K562 (cell line): ENCODE measurements around the gene EFHC1. TPM values are rescaled to one million over a fixed set of nuclear protein-coding genes. Genes with fewer than 3 reads are reported as not detected.

ENCODE experiments used
- ARID1B ChIP-seq: fragments of 450-650 bp; IDR thresholded peaks from 2 replicates; pipeline ENCODE4 v1.6.1; 2016; ENCODE audit warnings: antibody characterized with exemption, mild to moderate bottlenecking, inconsistent platforms
- ARID2 ChIP-seq: fragments of 450-650 bp; IDR thresholded peaks from 2 replicates; pipeline ENCODE4 v1.6.1; 2017; ENCODE audit warnings: antibody characterized with exemption, mild to moderate bottlenecking
- ELF1 ChIP-seq: fragments of 200-800 bp; sonication (Bioruptor generic); IDR thresholded peaks from 2 replicates; pipeline ENCODE4 v1.6.1; 2016; ENCODE audit warnings: missing genetic modification characterization, missing compliant biosample characterization
- ETS2 ChIP-seq: IDR thresholded peaks from 2 replicates; pipeline ENCODE4 v1.6.1; 2016; ENCODE audit warnings: borderline replicate concordance, missing genetic modification characterization, mild to moderate bottlenecking, moderate library complexity, missing compliant biosample characterization; ENCODE audit not compliant: poor library complexity, severe bottlenecking
- ETV5 ChIP-seq: sonication (generic); formaldehyde crosslinking; IDR thresholded peaks from 2 replicates; pipeline ENCODE4 v1.4.0; 2020; ENCODE audit warnings: low read depth, mild to moderate bottlenecking, missing genetic modification reagents
- FOXM1 ChIP-seq, 2 experiments: fragments of 450-650 bp in 1 of 2; sonication (generic) in 1 of 2; formaldehyde crosslinking in 1 of 2; IDR thresholded peaks; 2 replicates each; pipeline versions ENCODE4 v1.6.1 to v1.9.0; 2017 to 2022; ENCODE audit warnings: low read depth in 2 of 2, mild to moderate bottlenecking in 2 of 2, missing genetic modification reagents in 1 of 2, moderate library complexity in 1 of 2
- ILF3 ChIP-seq: fragments of 450-650 bp; IDR thresholded peaks from 2 replicates; pipeline ENCODE4 v1.6.1; 2018; ENCODE audit warnings: antibody characterized with exemption, mild to moderate bottlenecking, moderate library complexity, borderline replicate concordance
- KLF13 ChIP-seq: fragments of 450-650 bp; IDR thresholded peaks from 2 replicates; pipeline ENCODE4 v1.6.1; 2016; ENCODE audit warnings: missing genetic modification characterization, low read depth, mild to moderate bottlenecking, missing compliant biosample characterization, moderate library complexity, borderline replicate concordance
- NR4A1 ChIP-seq, 2 experiments: fragments of 250-450 bp in 1 of 2; fragments of 450-650 bp in 1 of 2; sonication (Bioruptor Pico) in 1 of 2; IDR thresholded peaks; 2 replicates each; pipeline versions ENCODE4 v1.4.0 to v1.6.1; 2016 to 2020; ENCODE audit warnings: mild to moderate bottlenecking in 2 of 2, missing compliant biosample characterization in 1 of 2, missing genetic modification characterization in 1 of 2, moderate library complexity in 1 of 2
- SMARCA4 ChIP-seq: fragments of 450-650 bp; IDR thresholded peaks from 2 replicates; pipeline ENCODE4 v1.6.1; 2016
- SNIP1 ChIP-seq: fragments of 450-650 bp; IDR thresholded peaks from 2 replicates; pipeline ENCODE4 v1.7.1; 2017; ENCODE audit warnings: low read depth, mild to moderate bottlenecking
- TAF9B ChIP-seq: fragments of 450-650 bp; IDR thresholded peaks from 2 replicates; pipeline ENCODE4 v1.6.1; 2018; ENCODE audit warnings: mild to moderate bottlenecking; ENCODE audit not compliant: partially characterized antibody
- ZNF140 ChIP-seq: fragments of 250-450 bp; sonication (Bioruptor Pico); IDR thresholded peaks from 2 replicates; pipeline ENCODE4 v1.8.0; 2021; ENCODE audit warnings: moderate library complexity, mild to moderate bottlenecking, inconsistent platforms
- ZNF766 ChIP-seq: fragments of 200-800 bp; sonication (Bioruptor generic); conservative IDR thresholded peaks from 2 replicates; pipeline ENCODE4 v1.6.1; 2016; ENCODE audit warnings: missing genetic modification characterization, missing compliant biosample characterization
- polyA plus RNA-seq, 8 experiments: library from polyadenylated mRNA; depleted of rRNA in 4 of 8; stranded (reverse) in 5 of 8; unstranded in 3 of 8; fragments of >200 nt; fragmentation: Nextera tagmentation in 2 of 8; fragmentation: Illumina TruSeq in 1 of 8; extraction: Ambion mirVana in 2 of 8; extraction: Trizol in 1 of 8; gene quantifications; 2 replicates each; pipeline versions ENCODE4 v1.2.1 to v1.2.3, GENCODE V29; 2011 to 2014; ENCODE audit warnings: inconsistent platforms in 1 of 8, missing spikeins in 1 of 8
- total RNA-seq, 7 experiments: library from RNA; depleted of rRNA in 6 of 7; stranded (reverse); fragments of >200 nt in 6 of 7; fragmentation: Illumina TruSeq in 2 of 7; extraction: Trizol in 2 of 7; gene quantifications; 2 replicates each; pipeline versions ENCODE4 v1.2.1 to v1.2.3, GENCODE V29; 2011 to 2021; ENCODE audit warnings: low replicate concordance in 1 of 7
- TF ChIP-seq, protein P1 (sequence below): IDR thresholded peaks from 2 replicates; pipeline ENCODE4 v1.6.1; 2016; ENCODE audit warnings: missing genetic modification characterization, missing compliant biosample characterization
- TF ChIP-seq, protein P2 (sequence below): IDR thresholded peaks from 2 replicates; pipeline ENCODE4 v1.6.1; 2014; ENCODE audit warnings: antibody characterized with exemption
- TF ChIP-seq, protein P3 (sequence below): fragments of 250-450 bp; sonication (Bioruptor Pico); IDR thresholded peaks from 2 replicates; pipeline ENCODE4 v1.4.0; 2020; ENCODE audit warnings: borderline replicate concordance
- TF ChIP-seq, protein P4 (sequence below): sonication (generic); formaldehyde crosslinking; IDR thresholded peaks from 2 replicates; pipeline ENCODE4 v1.8.1; 2022; ENCODE audit warnings: missing genetic modification reagents

Gene EFHC1
- total and polyA plus RNA-seq, 9 of the 15 experiments (the other 6 are each of a cell fraction or from before 2014, with no cell fraction given) = 9.5 to 31.0 (median 14.9) TPM

DNA sequence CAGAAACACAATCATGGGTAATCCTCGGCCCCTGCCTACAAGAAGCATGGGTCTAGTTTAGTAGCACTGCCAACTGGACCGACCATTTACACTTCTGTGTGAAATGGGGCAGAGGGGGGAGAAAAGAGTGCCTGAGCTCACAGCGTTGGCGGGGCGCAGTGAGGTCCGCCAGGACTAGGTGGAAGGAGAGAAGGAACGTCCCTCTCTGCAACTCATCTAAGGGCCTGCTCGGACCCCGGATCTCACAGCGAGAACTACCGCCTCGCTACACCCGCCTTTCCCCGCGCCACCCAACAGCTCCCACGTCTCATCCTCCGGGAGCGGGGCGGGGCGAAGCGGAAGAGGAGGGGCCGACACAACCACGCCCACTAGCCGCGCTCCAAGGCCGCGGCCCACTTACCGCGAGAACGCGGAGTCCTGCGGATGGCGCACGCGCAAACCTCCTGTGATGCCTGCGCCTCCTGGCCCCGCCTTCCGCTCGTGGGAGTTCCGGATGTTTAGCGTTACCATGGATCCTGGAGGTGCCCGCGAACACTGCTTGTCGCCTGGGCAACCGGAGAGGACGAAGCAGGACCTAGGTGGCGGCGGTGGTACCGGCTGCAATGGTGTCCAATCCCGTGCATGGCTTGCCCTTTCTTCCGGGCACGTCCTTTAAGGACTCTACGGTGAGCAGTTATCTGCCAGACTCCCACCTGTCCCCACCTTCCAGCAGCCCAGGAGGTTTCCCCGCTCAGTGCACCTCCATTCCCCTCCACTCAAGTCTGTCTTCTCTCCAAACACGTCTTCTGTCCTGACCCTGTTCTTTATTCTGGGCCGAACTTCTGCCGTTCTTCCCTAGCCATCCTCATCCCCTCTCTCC lies at the start of gene EFHC1 (continued):
- TF ChIP-seq NR4A1 (CRISPR knock-in tag; IDR thresholded peaks at IDR 0.05) = no peak
- no peak for TF ChIP-seq NR4A1 (tag; IDR thresholded peaks at IDR 0.05)
- peak; percentile 45; the same call in 1 of the 2 replicates for TF ChIP-seq ARID1B
- TF ChIP-seq, protein P1, sequence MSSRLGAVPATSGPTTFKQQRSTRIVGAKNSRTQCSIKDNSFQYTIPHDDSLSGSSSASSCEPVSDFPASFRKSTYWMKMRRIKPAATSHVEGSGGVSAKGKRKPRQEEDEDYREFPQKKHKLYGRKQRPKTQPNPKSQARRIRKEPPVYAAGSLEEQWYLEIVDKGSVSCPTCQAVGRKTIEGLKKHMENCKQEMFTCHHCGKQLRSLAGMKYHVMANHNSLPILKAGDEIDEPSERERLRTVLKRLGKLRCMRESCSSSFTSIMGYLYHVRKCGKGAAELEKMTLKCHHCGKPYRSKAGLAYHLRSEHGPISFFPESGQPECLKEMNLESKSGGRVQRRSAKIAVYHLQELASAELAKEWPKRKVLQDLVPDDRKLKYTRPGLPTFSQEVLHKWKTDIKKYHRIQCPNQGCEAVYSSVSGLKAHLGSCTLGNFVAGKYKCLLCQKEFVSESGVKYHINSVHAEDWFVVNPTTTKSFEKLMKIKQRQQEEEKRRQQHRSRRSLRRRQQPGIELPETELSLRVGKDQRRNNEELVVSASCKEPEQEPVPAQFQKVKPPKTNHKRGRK (tag) = peak; percentile 90
- no peak for TF ChIP-seq ZNF766
- TF ChIP-seq, protein P2, sequence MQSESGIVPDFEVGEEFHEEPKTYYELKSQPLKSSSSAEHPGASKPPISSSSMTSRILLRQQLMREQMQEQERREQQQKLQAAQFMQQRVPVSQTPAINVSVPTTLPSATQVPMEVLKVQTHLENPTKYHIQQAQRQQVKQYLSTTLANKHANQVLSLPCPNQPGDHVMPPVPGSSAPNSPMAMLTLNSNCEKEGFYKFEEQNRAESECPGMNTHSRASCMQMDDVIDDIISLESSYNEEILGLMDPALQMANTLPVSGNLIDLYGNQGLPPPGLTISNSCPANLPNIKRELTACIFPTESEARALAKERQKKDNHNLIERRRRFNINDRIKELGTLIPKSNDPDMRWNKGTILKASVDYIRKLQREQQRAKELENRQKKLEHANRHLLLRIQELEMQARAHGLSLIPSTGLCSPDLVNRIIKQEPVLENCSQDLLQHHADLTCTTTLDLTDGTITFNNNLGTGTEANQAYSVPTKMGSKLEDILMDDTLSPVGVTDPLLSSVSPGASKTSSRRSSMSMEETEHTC = 0 out of 2 replicates have a peak, but pooled peaks have one; percentile 34
- TF ChIP-seq, protein P3, sequence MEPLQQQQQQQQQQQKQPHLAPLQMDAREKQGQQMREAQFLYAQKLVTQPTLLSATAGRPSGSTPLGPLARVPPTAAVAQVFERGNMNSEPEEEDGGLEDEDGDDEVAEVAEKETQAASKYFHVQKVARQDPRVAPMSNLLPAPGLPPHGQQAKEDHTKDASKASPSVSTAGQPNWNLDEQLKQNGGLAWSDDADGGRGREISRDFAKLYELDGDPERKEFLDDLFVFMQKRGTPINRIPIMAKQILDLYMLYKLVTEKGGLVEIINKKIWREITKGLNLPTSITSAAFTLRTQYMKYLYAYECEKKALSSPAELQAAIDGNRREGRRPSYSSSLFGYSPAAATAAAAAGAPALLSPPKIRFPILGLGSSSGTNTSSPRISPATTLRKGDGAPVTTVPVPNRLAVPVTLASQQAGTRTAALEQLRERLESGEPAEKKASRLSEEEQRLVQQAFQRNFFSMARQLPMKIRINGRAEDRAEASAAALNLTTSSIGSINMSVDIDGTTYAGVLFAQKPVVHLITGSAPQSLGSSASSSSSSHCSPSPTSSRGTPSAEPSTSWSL (CRISPR knock-in tag) = no peak
- TF ChIP-seq FOXM1 (IDR thresholded peaks at IDR 0.05; ENCODE audit: low read depth) = no peak
- no peak for TF ChIP-seq FOXM1 (CRISPR knock-in tag; IDR thresholded peaks at IDR 0.05; ENCODE audit: low read depth)
- no peak for TF ChIP-seq ZNF140 (CRISPR knock-in tag)
- TF ChIP-seq, protein P4, sequence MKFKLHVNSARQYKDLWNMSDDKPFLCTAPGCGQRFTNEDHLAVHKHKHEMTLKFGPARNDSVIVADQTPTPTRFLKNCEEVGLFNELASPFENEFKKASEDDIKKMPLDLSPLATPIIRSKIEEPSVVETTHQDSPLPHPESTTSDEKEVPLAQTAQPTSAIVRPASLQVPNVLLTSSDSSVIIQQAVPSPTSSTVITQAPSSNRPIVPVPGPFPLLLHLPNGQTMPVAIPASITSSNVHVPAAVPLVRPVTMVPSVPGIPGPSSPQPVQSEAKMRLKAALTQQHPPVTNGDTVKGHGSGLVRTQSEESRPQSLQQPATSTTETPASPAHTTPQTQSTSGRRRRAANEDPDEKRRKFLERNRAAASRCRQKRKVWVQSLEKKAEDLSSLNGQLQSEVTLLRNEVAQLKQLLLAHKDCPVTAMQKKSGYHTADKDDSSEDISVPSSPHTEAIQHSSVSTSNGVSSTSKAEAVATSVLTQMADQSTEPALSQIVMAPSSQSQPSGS (CRISPR knock-in tag) = no peak
- TF ChIP-seq SNIP1 = no peak
- no peak for TF ChIP-seq ARID2
- TF ChIP-seq KLF13 (tag) = 0 out of 2 replicates have a peak, but pooled peaks have one; percentile 35
- peak; percentile 94 for TF ChIP-seq ETV5
- TF ChIP-seq TAF9B = peak; percentile 42
- TF ChIP-seq SMARCA4 = no peak
- TF ChIP-seq ELF1 (tag) = peak; percentile 86
- TF ChIP-seq ETS2 (tag) = no peak
- peak; percentile 49; the same call in 1 of the 2 replicates for TF ChIP-seq ILF3
